ENCODE measurements around the gene FAM111A. TPM values are rescaled to one million over a fixed set of nuclear protein-coding genes. Genes with fewer than 3 reads are reported as not detected.

FAM111A gene
- total and polyA plus RNA-seq, 10 of the 15 experiments (the other 5 are each of a cell fraction or from before 2014, with no cell fraction given), result 26.6 to 95.0 (median 67.5) TPM

GRCh38 chr11:59142530-59143507 lies at the start of gene FAM111A (continued):
- TF ChIP-seq MYC (IDR thresholded peaks at IDR 0.05; ENCODE audit: insufficient read depth, insufficient read length, insufficient replicate concordance, low read length, severe bottlenecking), result peak; percentile 12
- no peak for TF ChIP-seq NFYA (IDR thresholded peaks at IDR 0.05; ENCODE audit: borderline replicate concordance, low read depth, low read length)
- TF ChIP-seq RB1 (IDR thresholded peaks at IDR 0.05; ENCODE audit: borderline replicate concordance), result peak; percentile 42; the same call in 1 of the 2 replicates
- TF ChIP-seq RCOR1 (conservative IDR thresholded peaks at IDR 0.05; ENCODE audit: low read depth, low read length), result no peak
- TF ChIP-seq MEF2B (IDR thresholded peaks at IDR 0.05; ENCODE audit: partially characterized antibody, poor library complexity, severe bottlenecking), result peak; percentile 51
- no peak for TF ChIP-seq BMI1 (IDR thresholded peaks at IDR 0.05; ENCODE audit: borderline replicate concordance)
- no peak for TF ChIP-seq JUND (IDR thresholded peaks at IDR 0.05; ENCODE audit: low read depth, low read length)
- peak; percentile 56; the same call in 1 of the 2 replicates for TF ChIP-seq POLR2AphosphoS5 (IDR thresholded peaks at IDR 0.05; ENCODE audit: low read length)
- TF ChIP-seq RAD21 (IDR thresholded peaks at IDR 0.05; ENCODE audit: insufficient read depth, low read depth, low read length), result peak; percentile 44; the same call in 1 of the 2 replicates
- peak; percentile 68 for TF ChIP-seq PKNOX1 (IDR thresholded peaks at IDR 0.05)
- peak; percentile 56; the same call in 1 of the 2 replicates for TF ChIP-seq CBFB (IDR thresholded peaks at IDR 0.05; ENCODE audit: low read depth)
- TF ChIP-seq HDAC6 (IDR thresholded peaks at IDR 0.05; ENCODE audit: unreplicated experiment), result no peak
- peak; percentile 30; the same call in 1 of the 2 replicates for TF ChIP-seq RUNX3 (IDR thresholded peaks at IDR 0.05; ENCODE audit: low read length)
- TF ChIP-seq CREB1 (IDR thresholded peaks at IDR 0.05; ENCODE audit: low read depth), result no peak
- no peak for TF ChIP-seq MTA3 (IDR thresholded peaks at IDR 0.05; ENCODE audit: borderline replicate concordance, low read length)
- no peak; the same call in 1 of the 2 replicates for TF ChIP-seq USF2 (IDR thresholded peaks at IDR 0.05; ENCODE audit: borderline replicate concordance, low read depth, low read length)
- no peak for TF ChIP-seq PAX5 (IDR thresholded peaks at IDR 0.05; ENCODE audit: borderline replicate concordance, low read depth, low read length)
- TF ChIP-seq SUPT20H (IDR thresholded peaks at IDR 0.05; ENCODE audit: borderline replicate concordance, control insufficient read depth, low read depth, low read length), result no peak
- no peak for TF ChIP-seq SKIL (IDR thresholded peaks at IDR 0.05; ENCODE audit: low read depth, poor library complexity, severe bottlenecking)
- peak; percentile 84 for TF ChIP-seq NFYB (IDR thresholded peaks at IDR 0.05; ENCODE audit: insufficient read depth, low read depth, low read length)
- peak; percentile 84 for TF ChIP-seq RELB (IDR thresholded peaks at IDR 0.05; ENCODE audit: low read depth)

Measured in GM12878 (cell line).